CD4-positive, alpha-beta T cell (primary cell): ENCODE results near the gene GRID2. TPM values are rescaled to one million over a fixed set of nuclear protein-coding genes. Genes with fewer than 3 reads are reported as not detected.

Experiments
- ATAC-seq: fragments of 200-7000 bp; cut with Tn5 transposase; one replicate; pipeline ENCODE4 v1.10.0; 2022; ENCODE audit warnings: mild to moderate bottlenecking; ENCODE audit not compliant: poor library complexity
- CTCF ChIA-PET: fragments of 350-600 bp; sonication (Branson Sonifier 250); formaldehyde crosslinking; loops from one replicate; lab custom pipeline; 2021; ENCODE audit warnings: antibody characterized with exemption, inconsistent platforms; lab: Charles Lee
- POLR2A ChIA-PET: fragments of 350-600 bp; sonication (Branson Sonifier 250); formaldehyde crosslinking; loops from one replicate; lab custom pipeline; 2021; ENCODE audit warnings: antibody characterized with exemption, inconsistent platforms; lab: Charles Lee
- DNase-seq, 14 experiments: peaks; one replicate each; pipeline ENCODE4 v3.0.0-alpha.2; 2013 to 2020; ENCODE audit warnings: mixed read lengths in 2 of 14
- H3K27ac ChIP-seq, 2 donors: one replicate each; pipeline versions ENCODE4 v1.5.1 to v1.7.0; 2013; ENCODE audit warnings: low read length in 2 of 2, low read depth in 1 of 2, mild to moderate bottlenecking in 1 of 2
- H3K27me3 ChIP-seq, 2 experiments: 1 replicate in 1 of 2; 2 replicates in 1 of 2; pipeline versions ENCODE4 v1.6.1 to v1.7.0; 2013; ENCODE audit warnings: low read length in 2 of 2, control low read depth in 1 of 2, mild to moderate bottlenecking in 1 of 2, moderate library complexity in 1 of 2; ENCODE audit not compliant: insufficient read depth in 2 of 2, control insufficient read depth in 1 of 2
- H3K36me3 ChIP-seq: one replicate; pipeline ENCODE4 v1.6.1; 2013; ENCODE audit warnings: low read length, control low read depth; ENCODE audit not compliant: insufficient read depth
- H3K4me1 ChIP-seq: one replicate; pipeline ENCODE4 v1.6.1; 2013; ENCODE audit warnings: low read length, control low read depth; ENCODE audit not compliant: insufficient read depth
- H3K4me3 ChIP-seq: one replicate; pipeline ENCODE4 v1.5.1; 2013; ENCODE audit warnings: mild to moderate bottlenecking, low read length, moderate library complexity
- H3K9me3 ChIP-seq, 2 experiments: 1 replicate in 1 of 2; 2 replicates in 1 of 2; pipeline versions ENCODE4 v1.6.1 to v1.7.0; 2013; ENCODE audit warnings: low read length in 2 of 2, mild to moderate bottlenecking in 2 of 2, control low read depth in 1 of 2, moderate library complexity in 1 of 2; ENCODE audit not compliant: control insufficient read depth in 1 of 2, insufficient read depth in 1 of 2
- H3K27ac Mint-ChIP-seq: one replicate; pipeline ENCODE4 v1.8.0; 2020; ENCODE audit warnings: mixed read lengths
- H3K27me3 Mint-ChIP-seq: one replicate; pipeline ENCODE4 v1.8.0; 2021; ENCODE audit warnings: mixed read lengths
- H3K36me3 Mint-ChIP-seq: one replicate; pipeline ENCODE4 v1.8.0; 2021; ENCODE audit warnings: low read depth, mixed read lengths
- H3K4me1 Mint-ChIP-seq: one replicate; pipeline ENCODE4 v1.8.0; 2021; ENCODE audit warnings: low read depth, mixed read lengths
- H3K4me3 Mint-ChIP-seq: one replicate; pipeline ENCODE4 v1.8.0; 2020; ENCODE audit warnings: mild to moderate bottlenecking, mixed read lengths
- H3K9me3 Mint-ChIP-seq: one replicate; pipeline ENCODE4 v1.8.0; 2020; ENCODE audit warnings: mixed read lengths
- intact Hi-C, 2 experiments: fragments of 100-400 bp; cut with DNase I in 1 of 2; cut with micrococcal nuclease in 1 of 2; formaldehyde crosslinking; loops; one replicate each; pipeline versions ENCODE4 v1.15.1 to v1.9.0; 2023 to 2025; cut with DNase I, micrococcal nuclease
- total RNA-seq, 174 experiments: library from RNA in 2 of 174; stranded (reverse) in 2 of 174; gene quantifications; one replicate each; pipeline ENCODE4 v1.2.3 and lab custom pipeline; 2021 to 2026
- TF ChIP-seq, protein P1 (sequence below): fragments of 200-600 bp; IDR thresholded peaks from one replicate; pipeline ENCODE4 v1.8.0; 2022; ENCODE audit warnings: antibody characterized with exemption, mild to moderate bottlenecking

GRID2 gene
- total RNA-seq, 2 experiments from 2014 or later, result not detected

DNA sequence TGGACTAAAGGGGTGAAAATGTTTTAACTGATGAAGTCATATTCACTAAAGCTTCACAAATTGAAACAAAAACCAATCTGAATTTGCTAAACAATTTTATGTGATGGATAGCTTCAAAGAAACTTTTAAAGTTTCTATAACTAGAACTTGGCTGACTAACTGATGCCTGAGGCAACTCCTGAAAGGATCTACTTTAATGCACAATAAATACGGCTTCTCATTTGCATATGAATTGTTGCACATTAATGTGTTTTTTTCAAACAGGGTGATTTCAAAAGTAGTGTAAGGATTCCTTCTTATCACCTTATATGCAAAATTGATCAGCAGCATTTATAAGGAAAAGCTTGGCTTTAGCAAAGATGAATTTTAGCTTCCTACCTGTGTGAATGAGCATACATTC is 1466.4 kb downstream of the GRID2 start:
- Mint-ChIP-seq H3K9me3 (no peaks in the 10 kb centered on the region), H3K27me3 (peaks cover 5% of the 10 kb centered on the region), H3K36me3 (no peaks in the 10 kb centered on the region), H3K4me3 (no peak overlapping the region), H3K4me1 (no peaks in the 10 kb centered on the region), H3K27ac (no peak overlapping the region)
- CTCF ChIA-PET, result no interaction called here
- Histone ChIP-seq H3K9me3 (no peaks in the 10 kb centered on the region), H3K36me3 (no peaks in the 10 kb centered on the region), H3K27ac (no peak overlapping the region), H3K4me3 (no peak overlapping the region), H3K27me3 (no peaks in the 10 kb centered on the region), H3K4me1 (no peaks in the 10 kb centered on the region)
- ATAC-seq, result no peak
- POLR2A ChIA-PET, result no interaction called here
- intact Hi-C loops, result no loop called here
- TF ChIP-seq, protein P1, sequence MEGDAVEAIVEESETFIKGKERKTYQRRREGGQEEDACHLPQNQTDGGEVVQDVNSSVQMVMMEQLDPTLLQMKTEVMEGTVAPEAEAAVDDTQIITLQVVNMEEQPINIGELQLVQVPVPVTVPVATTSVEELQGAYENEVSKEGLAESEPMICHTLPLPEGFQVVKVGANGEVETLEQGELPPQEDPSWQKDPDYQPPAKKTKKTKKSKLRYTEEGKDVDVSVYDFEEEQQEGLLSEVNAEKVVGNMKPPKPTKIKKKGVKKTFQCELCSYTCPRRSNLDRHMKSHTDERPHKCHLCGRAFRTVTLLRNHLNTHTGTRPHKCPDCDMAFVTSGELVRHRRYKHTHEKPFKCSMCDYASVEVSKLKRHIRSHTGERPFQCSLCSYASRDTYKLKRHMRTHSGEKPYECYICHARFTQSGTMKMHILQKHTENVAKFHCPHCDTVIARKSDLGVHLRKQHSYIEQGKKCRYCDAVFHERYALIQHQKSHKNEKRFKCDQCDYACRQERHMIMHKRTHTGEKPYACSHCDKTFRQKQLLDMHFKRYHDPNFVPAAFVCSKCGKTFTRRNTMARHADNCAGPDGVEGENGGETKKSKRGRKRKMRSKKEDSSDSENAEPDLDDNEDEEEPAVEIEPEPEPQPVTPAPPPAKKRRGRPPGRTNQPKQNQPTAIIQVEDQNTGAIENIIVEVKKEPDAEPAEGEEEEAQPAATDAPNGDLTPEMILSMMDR, result no peak
- no peak for DNase-seq

DNA sequence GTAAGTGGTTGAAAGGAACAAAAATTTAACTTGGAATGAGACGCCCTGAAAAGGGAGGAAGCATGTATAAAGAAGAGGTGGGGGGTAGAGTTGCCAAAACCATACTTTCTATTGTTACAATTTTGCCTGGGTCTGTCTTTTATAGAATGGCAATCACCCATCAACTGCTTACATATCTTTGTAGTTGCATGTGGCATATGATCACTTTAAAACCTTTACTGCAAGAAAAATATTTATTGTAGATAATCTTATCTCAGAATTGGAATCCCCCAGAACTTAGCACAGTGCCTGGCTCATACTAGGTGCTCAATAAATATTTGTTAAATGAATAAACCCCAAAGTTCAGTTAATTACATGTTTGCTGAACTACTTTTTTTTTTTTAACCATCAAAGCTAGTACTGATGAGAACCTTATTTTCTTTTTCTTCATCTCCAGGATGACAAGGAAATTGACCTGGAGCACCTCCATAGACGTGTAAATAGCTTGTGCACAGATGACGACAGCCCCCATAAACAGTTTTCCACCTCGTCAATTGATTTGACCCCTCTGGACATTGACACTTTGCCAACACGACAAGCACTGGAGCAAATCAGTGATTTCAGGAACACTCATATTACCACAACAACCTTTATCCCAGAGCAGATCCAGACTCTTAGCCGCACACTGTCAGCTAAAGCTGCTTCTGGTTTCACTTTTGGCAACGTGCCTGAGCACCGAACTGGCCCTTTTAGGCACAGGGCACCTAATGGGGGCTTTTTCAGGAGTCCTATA is 1468.1 kb downstream of the GRID2 start:
- H3K4me3 Mint-ChIP-seq, result no peak overlapping the region
- no peak overlapping the region for H3K27ac Mint-ChIP-seq
- no peaks in the 10 kb centered on the region for H3K4me1 ChIP-seq
- H3K9me3 ChIP-seq, result no peaks in the 10 kb centered on the region
- no peaks in the 10 kb centered on the region for H3K27me3 Mint-ChIP-seq
- no peaks in the 10 kb centered on the region for H3K4me1 Mint-ChIP-seq
- H3K9me3 Mint-ChIP-seq, result no peaks in the 10 kb centered on the region
- DNase-seq (no peak), ATAC-seq (no peak)
- H3K4me3 ChIP-seq, result no peak overlapping the region
- TF ChIP-seq, protein P1, result no peak
- H3K36me3 ChIP-seq, result no peaks in the 10 kb centered on the region
- CTCF ChIA-PET, result no interaction called here
- no peaks in the 10 kb centered on the region for H3K27me3 ChIP-seq
- intact Hi-C loops, result no loop called here
- H3K27ac ChIP-seq, result no peak overlapping the region
- H3K36me3 Mint-ChIP-seq, result no peaks in the 10 kb centered on the region
- POLR2A ChIA-PET, result no interaction called here

DNA sequence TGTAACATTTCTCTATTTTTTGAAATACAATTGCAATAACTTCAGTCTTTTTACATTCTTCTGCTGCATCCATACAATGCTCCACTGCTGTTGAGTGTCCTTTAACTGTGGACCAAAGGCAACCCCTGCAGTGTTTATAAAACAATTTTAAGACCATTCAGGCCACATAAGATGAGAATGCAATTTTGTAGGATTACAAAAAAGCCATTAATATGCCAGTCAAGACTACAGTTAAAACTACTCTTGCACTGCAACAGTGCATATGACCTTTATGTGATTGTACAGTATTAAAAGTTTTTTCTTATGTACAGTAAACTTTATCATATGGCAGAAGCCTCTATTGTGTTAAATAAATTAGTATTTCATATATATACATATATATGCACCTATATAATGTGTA is 1469.1 kb downstream of the GRID2 start:
- ChIA-PET POLR2A (no interaction called here), CTCF (no interaction called here)
- Mint-ChIP-seq H3K4me1 (no peaks in the 10 kb centered on the region), H3K9me3 (no peaks in the 10 kb centered on the region), H3K27ac (no peak overlapping the region), H3K27me3 (no peaks in the 10 kb centered on the region), H3K4me3 (no peak overlapping the region), H3K36me3 (no peaks in the 10 kb centered on the region)
- no peaks in the 10 kb centered on the region for H3K36me3 ChIP-seq
- no peak for DNase-seq
- H3K4me3 ChIP-seq, result no peak overlapping the region
- no peak for ATAC-seq
- no peak overlapping the region for H3K27ac ChIP-seq
- TF ChIP-seq, protein P1, result no peak
- H3K4me1 ChIP-seq, result no peaks in the 10 kb centered on the region
- no peaks in the 10 kb centered on the region for H3K27me3 ChIP-seq
- H3K9me3 ChIP-seq, result no peaks in the 10 kb centered on the region
- intact Hi-C loops, result no loop called here
